ENCODE results near the gene CTBS. TPM values are rescaled to one million over a fixed set of nuclear protein-coding genes. Genes with fewer than 3 reads are reported as not detected.

The CTBS gene
- total RNA-seq, 1 donor from 2014 or later: 9.3 TPM

DNA sequence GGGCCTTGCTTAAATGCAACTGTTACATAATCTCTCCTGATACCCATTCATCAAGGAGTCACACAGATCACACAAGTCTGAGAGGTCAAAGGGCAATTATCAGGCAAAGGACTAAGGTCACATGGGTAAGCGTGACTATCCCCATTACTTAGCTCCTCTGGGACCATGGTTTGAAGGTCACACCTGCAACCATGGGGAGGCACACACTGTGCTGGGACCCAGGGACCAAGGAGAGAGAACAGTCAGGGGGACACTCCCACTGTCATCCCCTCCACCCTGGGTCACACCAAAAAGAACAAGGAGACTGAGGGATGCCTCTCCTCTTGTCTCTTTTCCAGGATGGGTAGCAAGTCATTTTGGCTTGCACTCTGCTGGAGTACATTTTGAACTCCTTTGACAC lies 30.9 kb upstream of the CTBS start:
- Histone ChIP-seq H3K36me3 (ENCODE audit: control insufficient read depth, insufficient read depth, low read length) (no peaks in the 10 kb centered on the region), H3K4me3 (ENCODE audit: low read depth, low read length) (no peak overlapping the region), H3K27me3 (ENCODE audit: control insufficient read depth, insufficient read depth, low read length) (no peaks in the 10 kb centered on the region)
- DNase-seq (ENCODE audit: low read depth): no peak
- TF ChIP-seq CTCF (IDR thresholded peaks at IDR 0.05; ENCODE audit: insufficient read depth, low read length, poor library complexity, severe bottlenecking): no peak

- DNase-seq (ENCODE audit: low read depth): no peak
- TF ChIP-seq CTCF (IDR thresholded peaks at IDR 0.05; ENCODE audit: insufficient read depth, low read length, poor library complexity, severe bottlenecking): no peak
- H3K4me3 ChIP-seq (ENCODE audit: low read depth, low read length): no peak overlapping the region
- no peaks in the 10 kb centered on the region for H3K27me3 ChIP-seq (ENCODE audit: control insufficient read depth, insufficient read depth, low read length)
- no peaks in the 10 kb centered on the region for H3K36me3 ChIP-seq (ENCODE audit: control insufficient read depth, insufficient read depth, low read length)
Observed at GRCh38 chr1:84603941-84604830, 29.9 kb upstream of the CTBS start.

DNA sequence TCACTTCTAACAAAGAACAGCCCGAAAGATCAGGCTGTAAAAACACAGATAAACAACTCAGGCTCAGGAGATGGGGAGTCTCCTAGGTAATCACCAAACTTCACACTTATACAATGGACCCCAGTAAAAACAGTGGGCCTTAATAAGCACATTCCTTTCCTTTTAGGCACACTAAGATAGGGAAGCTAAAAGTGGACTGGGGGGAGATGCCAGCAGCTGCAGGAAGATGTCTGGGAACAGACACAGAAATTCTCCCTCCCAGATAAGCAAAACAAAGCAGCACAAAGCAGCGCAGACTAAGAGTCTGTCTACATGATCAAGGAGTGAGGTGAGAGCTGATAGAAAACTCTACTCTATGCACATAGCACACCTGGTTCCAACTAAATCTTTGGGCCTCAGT lies 29.0 kb upstream of the CTBS start:
- Histone ChIP-seq H3K36me3 (ENCODE audit: control insufficient read depth, insufficient read depth, low read length) (no peaks in the 10 kb centered on the region), H3K4me3 (ENCODE audit: low read depth, low read length) (no peak overlapping the region), H3K27me3 (ENCODE audit: control insufficient read depth, insufficient read depth, low read length) (no peaks in the 10 kb centered on the region)
- no peak for DNase-seq (ENCODE audit: low read depth)
- TF ChIP-seq CTCF (IDR thresholded peaks at IDR 0.05; ENCODE audit: insufficient read depth, low read length, poor library complexity, severe bottlenecking): no peak

DNA sequence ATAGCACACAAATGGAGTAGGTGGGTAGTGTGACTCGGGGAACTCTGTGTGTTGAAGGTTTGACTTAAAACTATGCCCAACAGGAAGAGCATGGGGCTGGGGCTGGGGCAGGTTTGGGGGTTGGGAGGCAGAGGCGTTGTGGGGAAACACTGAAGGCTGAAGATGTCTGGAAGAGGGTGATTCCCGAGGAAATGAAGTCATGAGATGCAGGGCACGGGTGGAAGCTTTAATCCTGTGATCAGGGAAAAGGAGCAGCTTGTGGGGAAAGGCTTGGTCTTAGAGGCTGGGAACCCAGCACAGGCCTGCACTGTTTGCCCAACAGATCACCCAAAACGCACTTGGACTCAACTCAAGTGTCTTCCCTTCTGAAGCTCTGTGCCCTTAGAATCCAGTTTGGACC lies 26.6 kb upstream of the CTBS start:
- TF ChIP-seq CTCF (IDR thresholded peaks at IDR 0.05; ENCODE audit: insufficient read depth, low read length, poor library complexity, severe bottlenecking): no peak
- Histone ChIP-seq H3K27me3 (ENCODE audit: control insufficient read depth, insufficient read depth, low read length) (no peaks in the 10 kb centered on the region), H3K36me3 (ENCODE audit: control insufficient read depth, insufficient read depth, low read length) (no peaks in the 10 kb centered on the region), H3K4me3 (ENCODE audit: low read depth, low read length) (no peak overlapping the region)
- no peak for DNase-seq (ENCODE audit: low read depth)

GRCh38 chr1:84598846-84599741 lies 24.9 kb upstream of the CTBS start:
- no peak for DNase-seq (ENCODE audit: low read depth)
- no peaks in the 10 kb centered on the region for H3K27me3 ChIP-seq (ENCODE audit: control insufficient read depth, insufficient read depth, low read length)
- H3K36me3 ChIP-seq (ENCODE audit: control insufficient read depth, insufficient read depth, low read length): no peaks in the 10 kb centered on the region
- TF ChIP-seq CTCF (IDR thresholded peaks at IDR 0.05; ENCODE audit: insufficient read depth, low read length, poor library complexity, severe bottlenecking): no peak
- no peak overlapping the region for H3K4me3 ChIP-seq (ENCODE audit: low read depth, low read length)

Data from kidney epithelial cell (primary cell).